Measurements from ENCODE around the gene GADD45GIP1.

The GADD45GIP1 gene

DNA sequence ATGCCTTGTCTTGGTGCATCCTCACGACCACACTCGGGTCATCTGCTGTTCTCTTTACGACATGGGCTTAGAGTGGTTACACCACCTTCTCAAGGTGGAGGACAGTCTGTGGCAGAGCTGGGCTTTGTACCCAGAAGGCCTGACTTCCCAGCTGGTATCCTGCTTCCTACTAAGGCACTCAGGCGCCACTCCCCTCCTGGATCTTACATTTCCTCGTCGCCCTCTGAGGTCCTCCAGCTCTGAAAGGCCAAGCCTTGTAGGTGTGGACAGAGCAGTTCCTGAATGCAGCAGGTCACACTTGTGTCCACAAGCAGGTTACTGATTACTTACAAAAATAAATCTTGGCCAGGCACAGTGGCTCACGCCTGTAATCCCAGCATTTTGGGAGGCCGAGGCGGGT, 49.9 kb downstream of the GADD45GIP1 start:
- in situ Hi-C loops (cut with HindIII; ENCODE audit: low sequenced_read_pairs) = no loop called here
- TF ChIP-seq, protein P1, sequence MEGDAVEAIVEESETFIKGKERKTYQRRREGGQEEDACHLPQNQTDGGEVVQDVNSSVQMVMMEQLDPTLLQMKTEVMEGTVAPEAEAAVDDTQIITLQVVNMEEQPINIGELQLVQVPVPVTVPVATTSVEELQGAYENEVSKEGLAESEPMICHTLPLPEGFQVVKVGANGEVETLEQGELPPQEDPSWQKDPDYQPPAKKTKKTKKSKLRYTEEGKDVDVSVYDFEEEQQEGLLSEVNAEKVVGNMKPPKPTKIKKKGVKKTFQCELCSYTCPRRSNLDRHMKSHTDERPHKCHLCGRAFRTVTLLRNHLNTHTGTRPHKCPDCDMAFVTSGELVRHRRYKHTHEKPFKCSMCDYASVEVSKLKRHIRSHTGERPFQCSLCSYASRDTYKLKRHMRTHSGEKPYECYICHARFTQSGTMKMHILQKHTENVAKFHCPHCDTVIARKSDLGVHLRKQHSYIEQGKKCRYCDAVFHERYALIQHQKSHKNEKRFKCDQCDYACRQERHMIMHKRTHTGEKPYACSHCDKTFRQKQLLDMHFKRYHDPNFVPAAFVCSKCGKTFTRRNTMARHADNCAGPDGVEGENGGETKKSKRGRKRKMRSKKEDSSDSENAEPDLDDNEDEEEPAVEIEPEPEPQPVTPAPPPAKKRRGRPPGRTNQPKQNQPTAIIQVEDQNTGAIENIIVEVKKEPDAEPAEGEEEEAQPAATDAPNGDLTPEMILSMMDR (IDR thresholded peaks at IDR 0.05; ENCODE audit: low read depth, low read length, missing control alignments) = no peak
- no peak for DNase-seq (ENCODE audit: low read depth)
- no peak overlapping the region for H3K4me3 ChIP-seq (ENCODE audit: low read depth, low read length)

Measured in astrocyte of the cerebellum (primary cell).